BJ (cell line): ENCODE results near the gene MYO1D. TPM values are rescaled to one million over a fixed set of nuclear protein-coding genes. Genes with fewer than 3 reads are reported as not detected.
"Not testable (repeated sequence)": the region's sequence is repeated elsewhere in the genome, so short reads cannot be mapped to it uniquely, and the experiment has no call there.

ENCODE experiments used
- CTCF ChIA-PET: fragments of 350-600 bp; formaldehyde crosslinking; extraction: SDS; loops from one replicate; lab custom pipeline; 2021; ENCODE audit warnings: antibody characterized with exemption, inconsistent platforms; lab: Yijun Ruan, JAX
- POLR2A ChIA-PET: fragments of 300-600 bp; sonication (Branson Sonifier 250); formaldehyde crosslinking; extraction: SDS; loops from one replicate; lab custom pipeline; 2021; ENCODE audit warnings: antibody characterized with exemption; lab: Charles Lee
- DNase-seq: peaks from one replicate; pipeline ENCODE4 v3.0.0-alpha.2; 2011; ENCODE audit warnings: low read depth
- H3K27me3 ChIP-seq: 2 replicates; pipeline ENCODE4 v1.6.0; 2011; ENCODE audit warnings: low read length; ENCODE audit not compliant: control insufficient read depth, insufficient read depth
- H3K36me3 ChIP-seq: 2 replicates; pipeline ENCODE4 v1.5.1; 2011; ENCODE audit warnings: low read length; ENCODE audit not compliant: control insufficient read depth, insufficient read depth
- H3K4me3 ChIP-seq: 2 replicates; pipeline ENCODE4 v1.5.1; 2011; ENCODE audit warnings: low read depth, mild to moderate bottlenecking, control low read depth, low read length
- polyA plus RNA-seq: library from polyadenylated mRNA; depleted of rRNA; stranded (reverse); fragments of >200 nt; gene quantifications from 2 replicates; pipeline ENCODE4 v1.2.3, GENCODE V29; 2011
- TF ChIP-seq, protein P1 (sequence below): IDR thresholded peaks from 2 replicates; pipeline ENCODE4 v1.5.1; 2011; ENCODE audit warnings: low read depth, mild to moderate bottlenecking, control low read depth, inconsistent platforms, low read length, moderate library complexity; ENCODE audit not compliant: insufficient read depth

Gene MYO1D
- polyA plus RNA-seq, 1 experiment: 23.6 TPM

DNA sequence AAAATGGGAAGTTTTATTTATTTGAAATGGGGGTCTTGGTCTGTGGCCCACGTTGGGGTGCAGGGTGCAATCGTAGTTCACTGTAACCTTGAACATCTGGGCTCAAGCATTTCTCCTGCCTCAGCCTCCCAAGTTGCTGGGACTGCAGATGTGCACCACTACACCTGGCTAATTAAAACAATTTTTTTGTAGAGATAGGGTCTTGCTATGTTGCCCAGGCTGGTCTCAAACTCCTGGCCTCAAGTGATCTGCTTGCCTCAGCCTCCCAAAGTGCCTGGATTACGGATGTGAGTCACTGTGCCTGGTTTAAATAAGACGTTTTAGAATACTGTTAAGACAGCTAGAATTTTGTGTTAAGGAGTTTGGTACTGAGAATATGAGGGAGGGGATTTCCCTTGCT lies 416.9 kb downstream of the MYO1D start:
- DNase-seq: no peak
- ChIA-PET CTCF (interaction anchor here (3.8 kb wide), 1 partner anchor 12 kb away, joined by 47 read pairs; no protein-coding TSS in a partner anchor), POLR2A (no interaction called here)
- TF ChIP-seq, protein P1, sequence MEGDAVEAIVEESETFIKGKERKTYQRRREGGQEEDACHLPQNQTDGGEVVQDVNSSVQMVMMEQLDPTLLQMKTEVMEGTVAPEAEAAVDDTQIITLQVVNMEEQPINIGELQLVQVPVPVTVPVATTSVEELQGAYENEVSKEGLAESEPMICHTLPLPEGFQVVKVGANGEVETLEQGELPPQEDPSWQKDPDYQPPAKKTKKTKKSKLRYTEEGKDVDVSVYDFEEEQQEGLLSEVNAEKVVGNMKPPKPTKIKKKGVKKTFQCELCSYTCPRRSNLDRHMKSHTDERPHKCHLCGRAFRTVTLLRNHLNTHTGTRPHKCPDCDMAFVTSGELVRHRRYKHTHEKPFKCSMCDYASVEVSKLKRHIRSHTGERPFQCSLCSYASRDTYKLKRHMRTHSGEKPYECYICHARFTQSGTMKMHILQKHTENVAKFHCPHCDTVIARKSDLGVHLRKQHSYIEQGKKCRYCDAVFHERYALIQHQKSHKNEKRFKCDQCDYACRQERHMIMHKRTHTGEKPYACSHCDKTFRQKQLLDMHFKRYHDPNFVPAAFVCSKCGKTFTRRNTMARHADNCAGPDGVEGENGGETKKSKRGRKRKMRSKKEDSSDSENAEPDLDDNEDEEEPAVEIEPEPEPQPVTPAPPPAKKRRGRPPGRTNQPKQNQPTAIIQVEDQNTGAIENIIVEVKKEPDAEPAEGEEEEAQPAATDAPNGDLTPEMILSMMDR: no peak
- Histone ChIP-seq H3K27me3 (no peaks in the 10 kb centered on the region), H3K36me3 (peaks cover 10% of the 10 kb centered on the region), H3K4me3 (no peak overlapping the region)

GRCh38 chr17:32458371-32458770 lies 418.6 kb downstream of the MYO1D start:
- Histone ChIP-seq H3K4me3 (no peak overlapping the region), H3K36me3 (peaks cover 13% of the 10 kb centered on the region), H3K27me3 (no peaks in the 10 kb centered on the region)
- POLR2A ChIA-PET: no interaction called here
- DNase-seq: no peak
- TF ChIP-seq, protein P1: no peak
- CTCF ChIA-PET: no interaction called here

DNA sequence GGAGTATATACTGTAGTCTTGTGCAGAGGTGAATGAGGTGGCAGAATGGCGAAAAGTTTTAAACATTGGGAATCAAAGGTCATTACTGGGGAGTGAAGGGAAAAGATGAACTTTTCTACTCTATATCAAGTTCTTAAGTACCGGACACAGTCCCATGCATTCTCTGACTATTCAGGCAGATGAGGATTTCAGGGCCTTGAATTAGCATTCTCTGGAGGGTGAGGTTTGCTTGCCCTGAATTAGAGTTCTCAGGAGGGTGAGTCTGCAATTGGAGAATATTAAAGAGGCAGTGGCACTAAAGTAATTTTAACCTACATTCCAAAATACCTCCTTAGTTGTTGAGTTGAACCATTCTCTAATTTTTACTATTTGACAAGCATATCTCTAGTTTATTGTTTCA lies 423.6 kb downstream of the MYO1D start:
- Histone ChIP-seq H3K36me3 (peaks cover 8% of the 10 kb centered on the region), H3K27me3 (no peaks in the 10 kb centered on the region), H3K4me3 (no peak overlapping the region)
- DNase-seq: no peak
- ChIA-PET CTCF (interaction anchor here (0.8 to 3.5 kb wide), 3 partner anchors 9 kb away, joined by 3 to 19 read pairs (median 9); partner anchors contain the start of gene PSMD11), POLR2A (no interaction called here)
- TF ChIP-seq, protein P1: no peak

DNA sequence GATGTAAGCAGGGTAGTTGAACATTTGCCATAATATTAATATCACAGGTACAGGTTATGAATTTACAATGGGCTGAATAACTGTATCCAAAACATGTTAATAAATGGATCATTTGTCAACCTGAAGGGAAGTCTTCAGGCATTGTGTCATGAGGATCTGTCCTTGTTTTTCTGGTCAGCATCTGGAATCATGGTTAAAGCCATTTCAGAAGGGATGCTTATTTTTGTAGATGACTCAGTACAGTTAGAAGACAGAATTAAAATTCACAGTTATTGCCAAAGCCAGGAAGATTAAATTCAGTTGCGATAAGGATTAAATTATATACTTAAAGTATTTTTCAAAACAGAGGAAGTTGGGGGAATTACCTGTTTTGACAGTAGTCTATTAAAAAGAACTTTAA lies 424.6 kb downstream of the MYO1D start:
- no peak overlapping the region for H3K4me3 ChIP-seq
- TF ChIP-seq, protein P1: no peak
- CTCF ChIA-PET: interaction anchor here (0.8 to 3.5 kb wide), 2 partner anchors 8 to 10 kb away, joined by 3 to 19 read pairs; partner anchors contain the start of gene PSMD11

GRCh38 chr17:32451879-32452278 lies 425.0 kb downstream of the MYO1D start:
- TF ChIP-seq, protein P1: no peak
- ChIA-PET CTCF (interaction anchor here (3.5 kb wide), 1 partner anchor 10 kb away, joined by 19 read pairs; no protein-coding TSS in a partner anchor), POLR2A (no interaction called here)
- no peak for DNase-seq
- Histone ChIP-seq H3K4me3 (no peak overlapping the region), H3K27me3 (no peaks in the 10 kb centered on the region), H3K36me3 (peaks cover 9% of the 10 kb centered on the region)

More for the DNA sequence above, 424.6 kb downstream of the MYO1D start:
- peaks cover 9% of the 10 kb centered on the region for H3K36me3 ChIP-seq
- no peaks in the 10 kb centered on the region for H3K27me3 ChIP-seq
- POLR2A ChIA-PET: no interaction called here
- DNase-seq: no peak

GRCh38 chr17:32450379-32450778 lies 426.5 kb downstream of the MYO1D start:
- CTCF ChIA-PET, POLR2A ChIA-PET, H3K4me3 ChIP-seq, H3K36me3 ChIP-seq, H3K27me3 ChIP-seq, DNase-seq: not testable (repeated sequence)
